IMR-90 (cell line): ENCODE measurements around the gene IDH3G. TPM values are rescaled to one million over a fixed set of nuclear protein-coding genes. Genes with fewer than 3 reads are reported as not detected.

Experiments used
- ATAC-seq: fragments of 200-7000 bp; cut with Tn5 transposase; 2 replicates; pipeline ENCODE4 v1.9.1; 2020; ENCODE audit warnings: low read depth, mild to moderate bottlenecking, moderate library complexity
- BruUV-seq: library from RNA; stranded (reverse); fragments of 400-500 nt; replicated peaks from 2 replicates; lab custom pipeline; 2021; lab: Mats Ljungman, UMichigan
- CTCF ChIA-PET: fragments of 300-600 bp; formaldehyde crosslinking; extraction: SDS; loops from one replicate; lab custom pipeline; 2021; ENCODE audit warnings: antibody characterized with exemption; lab: Yijun Ruan, JAX
- POLR2A ChIA-PET: fragments of 300-600 bp; sonication (Branson Sonifier 250); formaldehyde crosslinking; loops from one replicate; lab custom pipeline; 2022; ENCODE audit warnings: antibody characterized with exemption; ENCODE audit not compliant: unreplicated experiment; lab: Charles Lee
- DNase-seq: peaks from one replicate; pipeline ENCODE4 v3.0.0; 2013
- H2AFZ ChIP-seq: replicated peaks from 2 replicates; pipeline ENCODE3; 2013; ENCODE audit warnings: low read length, mild to moderate bottlenecking; ENCODE audit not compliant: poor library complexity
- H2AK5ac ChIP-seq: 2 replicates; pipeline ENCODE4 v1.6.1; 2013; ENCODE audit warnings: low read depth, low read length, inconsistent platforms
- H2AK9ac ChIP-seq: replicated peaks from 2 replicates; pipeline ENCODE3; 2013; ENCODE audit warnings: mild to moderate bottlenecking, low read depth, low read length, moderate library complexity; ENCODE audit not compliant: poor library complexity
- H2BK120ac ChIP-seq: 2 replicates; pipeline ENCODE4 v1.6.1; 2013; ENCODE audit warnings: low read depth, low read length, inconsistent platforms
- H2BK15ac ChIP-seq: 3 replicates; pipeline ENCODE4 v1.6.1; 2013; ENCODE audit warnings: low read depth, low read length, inconsistent platforms
- H2BK20ac ChIP-seq: 2 replicates; pipeline ENCODE4 v1.6.1; 2013; ENCODE audit warnings: low read depth, mild to moderate bottlenecking, inconsistent platforms, low read length, moderate library complexity
- H2BK5ac ChIP-seq: 2 replicates; pipeline ENCODE4 v1.6.1; 2013; ENCODE audit warnings: mild to moderate bottlenecking, low read depth, low read length, inconsistent platforms; ENCODE audit not compliant: poor library complexity, severe bottlenecking
- H3K14ac ChIP-seq: replicated peaks from 2 replicates; pipeline ENCODE4 v1.6.1; 2013; ENCODE audit warnings: low read depth, low read length, inconsistent platforms
- H3K18ac ChIP-seq: 2 replicates; pipeline ENCODE4 v1.6.1; 2013; ENCODE audit warnings: low read depth, low read length, control low read depth
- H3K23ac ChIP-seq: 2 replicates; pipeline ENCODE4 v1.6.1; 2013; ENCODE audit warnings: low read depth, low read length, inconsistent platforms
- H3K27ac ChIP-seq: 2 replicates; pipeline ENCODE4 v1.5.1; 2013; ENCODE audit warnings: mild to moderate bottlenecking, control low read depth, low read length; ENCODE audit not compliant: insufficient read depth
- H3K27me3 ChIP-seq: 2 replicates; pipeline ENCODE4 v1.6.1; 2013; ENCODE audit warnings: low read length; ENCODE audit not compliant: control insufficient read depth, insufficient read depth
- H3K36me3 ChIP-seq: 2 replicates; pipeline ENCODE4 v1.6.1; 2013; ENCODE audit warnings: low read length, mixed read lengths; ENCODE audit not compliant: control insufficient read depth, insufficient read depth
- H3K4ac ChIP-seq: 2 replicates; pipeline ENCODE4 v1.6.1; 2013; ENCODE audit warnings: low read depth, low read length, inconsistent platforms
- H3K4me1 ChIP-seq: 2 replicates; pipeline ENCODE4 v1.6.1; 2013; ENCODE audit warnings: low read length, mixed read lengths; ENCODE audit not compliant: control insufficient read depth, insufficient read depth
- H3K4me2 ChIP-seq: 2 replicates; pipeline ENCODE4 v1.6.1; 2013; ENCODE audit warnings: low read depth, mild to moderate bottlenecking, control low read depth, low read length, moderate library complexity
- H3K4me3 ChIP-seq: 2 replicates; pipeline ENCODE4 v1.5.1; 2013; ENCODE audit warnings: low read depth, mild to moderate bottlenecking, control low read depth, low read length, moderate library complexity; ENCODE audit not compliant: insufficient read depth
- H3K56ac ChIP-seq: 2 replicates; pipeline ENCODE4 v1.6.1; 2013; ENCODE audit warnings: low read length, inconsistent platforms; ENCODE audit not compliant: insufficient read depth; ENCODE audit errors: extremely low read depth
- H3K79me1 ChIP-seq, 2 experiments: 2 replicates each; pipeline ENCODE4 v1.6.1; 2013; ENCODE audit warnings: low read length in 2 of 2, inconsistent platforms in 1 of 2, low read depth in 1 of 2
- H3K9ac ChIP-seq: 2 replicates; pipeline ENCODE4 v1.6.1; 2013; ENCODE audit warnings: low read depth, low read length, control low read depth
- H3K9me1 ChIP-seq: 2 replicates; pipeline ENCODE4 v1.6.1; 2013; ENCODE audit warnings: low read length, inconsistent platforms; ENCODE audit not compliant: insufficient read depth
- H3K9me3 ChIP-seq: 2 replicates; pipeline ENCODE4 v1.6.1; 2013; ENCODE audit warnings: low read length; ENCODE audit not compliant: control insufficient read depth, insufficient read depth
- H4K20me1 ChIP-seq: 2 replicates; pipeline ENCODE4 v1.6.1; 2013; ENCODE audit warnings: low read length, inconsistent platforms; ENCODE audit not compliant: insufficient read depth
- H4K5ac ChIP-seq: 2 replicates; pipeline ENCODE4 v1.6.1; 2013; ENCODE audit warnings: mild to moderate bottlenecking, low read depth, low read length, control low read depth
- H4K8ac ChIP-seq, 2 experiments: 2 replicates each; pipeline ENCODE4 v1.6.1; 2013; ENCODE audit warnings: low read depth in 2 of 2, low read length in 2 of 2, control low read depth in 1 of 2, inconsistent platforms in 1 of 2
- H4K91ac ChIP-seq: 2 replicates; pipeline ENCODE4 v1.6.1; 2013; ENCODE audit warnings: low read depth, low read length, inconsistent platforms; ENCODE audit not compliant: insufficient read depth
- CHD1 ChIP-seq: IDR thresholded peaks from 2 replicates; pipeline ENCODE4 v1.6.1; 2012; ENCODE audit warnings: low read depth, low read length, improper control_type of control experiment
- CTCF ChIP-seq: conservative IDR thresholded peaks from 2 replicates; pipeline ENCODE4 v1.5.1; 2012; ENCODE audit warnings: mild to moderate bottlenecking, low read depth, low read length, improper control_type of control experiment
- MAFK ChIP-seq: IDR thresholded peaks from 2 replicates; pipeline ENCODE4 v1.6.1; 2012; ENCODE audit warnings: low read depth, low read length, improper control_type of control experiment
- MAZ ChIP-seq: IDR thresholded peaks from 2 replicates; pipeline ENCODE4 v1.6.1; 2012; ENCODE audit warnings: low read depth, mild to moderate bottlenecking, low read length, improper control_type of control experiment, moderate library complexity, borderline replicate concordance
- MXI1 ChIP-seq: IDR thresholded peaks from 2 replicates; pipeline ENCODE4 v1.6.1; 2012; ENCODE audit warnings: low read depth, mild to moderate bottlenecking, low read length, moderate library complexity, borderline replicate concordance
- NFE2L2 ChIP-seq: fragments of 150-350 bp; IDR thresholded peaks from 2 replicates; pipeline ENCODE4 v1.6.1; 2016; ENCODE audit warnings: low read depth, mild to moderate bottlenecking, low read length
- POLR2A ChIP-seq: IDR thresholded peaks from 2 replicates; pipeline ENCODE4 v1.6.1; 2012; ENCODE audit warnings: mild to moderate bottlenecking, low read depth, low read length
- RCOR1 ChIP-seq: IDR thresholded peaks from 2 replicates; pipeline ENCODE4 v1.6.1; 2012; ENCODE audit warnings: mild to moderate bottlenecking, low read length, improper control_type of control experiment; ENCODE audit not compliant: insufficient replicate concordance
- RFX5 ChIP-seq: IDR thresholded peaks from 2 replicates; pipeline ENCODE4 v1.8.0; 2012; ENCODE audit warnings: low read depth, mild to moderate bottlenecking, low read length, moderate library complexity
- WGBS, 2 experiments: methylation state at CpG; one replicate each; pipeline versions ENCODE4 v1.1.5 to v1.1.7; 2013; ENCODE audit warnings: missing lambda C conversion rate in 2 of 2; ENCODE audit not compliant: insufficient read length in 1 of 2; ENCODE audit errors: extremely low coverage in 2 of 2; 5-methylcytosine and 5-hydroxymethylcytosine counted together
- dilution Hi-C: fragments of 300-500 bp; cut with HindIII; formaldehyde crosslinking; loops from one replicate; pipeline ENCODE4 v1.14.3; 2018; ENCODE audit warnings: low sequenced_read_pairs; ENCODE audit not compliant: unreplicated experiment
- in situ Hi-C: fragments of 300-500 bp; cut with MboI; formaldehyde crosslinking; loops from 3 replicates; pipeline ENCODE4 v1.14.3; 2019; ENCODE audit warnings: low sequenced_read_pairs, inconsistent platforms, mixed read lengths
- intact Hi-C: fragments of 100-400 bp; cut with micrococcal nuclease; formaldehyde crosslinking; loops from 2 replicates; pipeline ENCODE4 v1.10.0; 2022
- polyA plus RNA-seq, 3 experiments: library from polyadenylated mRNA; depleted of rRNA; stranded (reverse); fragments of >200 nt; gene quantifications; 2 replicates each; pipeline ENCODE4 v1.2.3, GENCODE V29; 2012; ENCODE audit warnings: low replicate concordance in 1 of 3
- total RNA-seq: library from RNA; depleted of rRNA; stranded (reverse); fragments of >200 nt; gene quantifications from 2 replicates; pipeline ENCODE4 v1.2.3, GENCODE V29; 2012

IDH3G gene
- total and polyA plus RNA-seq, 2 of the 4 experiments (the other 2 are of a cell fraction), result 79.4 to 85.7 TPM

DNA sequence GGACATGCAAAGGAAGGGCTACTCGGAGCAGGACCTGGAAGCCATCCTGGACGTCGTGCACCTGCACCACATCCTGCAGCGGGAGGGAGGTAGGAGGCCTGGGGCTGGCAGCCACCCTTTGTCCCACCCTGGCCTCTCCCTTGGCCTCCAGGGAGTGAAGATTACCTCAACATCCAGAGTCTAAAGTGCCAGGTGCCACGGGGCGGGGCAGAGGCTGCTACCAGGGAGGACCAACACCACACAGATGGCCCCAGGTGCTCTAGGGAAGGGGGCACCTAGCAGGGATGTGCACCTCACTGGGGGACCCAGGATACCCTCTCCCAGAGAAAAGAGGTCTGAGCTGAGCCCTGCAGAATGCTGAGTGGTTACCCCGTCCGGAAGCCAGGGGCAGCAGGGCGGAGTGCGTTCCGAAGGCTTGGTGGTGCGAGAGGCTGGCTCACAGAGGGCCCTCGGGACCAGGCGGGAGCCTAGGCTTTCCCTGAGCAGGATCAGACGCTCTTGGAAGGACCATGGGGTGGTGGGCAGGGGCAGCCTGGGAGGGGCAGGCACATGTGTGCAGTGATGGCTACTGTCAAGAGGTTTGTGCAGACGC, 53.4 kb downstream of the IDH3G start:
- H3K4ac ChIP-seq, result no peak overlapping the region

More for the DNA sequence above, 53.4 kb downstream of the IDH3G start:
- DNase-seq, result no peak
- Histone ChIP-seq H2BK120ac (no peak overlapping the region), H3K4me2 (no peak overlapping the region), H3K9me1 (no peaks in the 10 kb centered on the region), H3K4me3 (no peak overlapping the region), H2AK9ac (no peak overlapping the region), H3K36me3 (peaks cover 10% of the 10 kb centered on the region; the same call in 1 of the 2 replicates), H3K27me3 (no peaks in the 10 kb centered on the region), H3K4me1 (peaks cover 3% of the 10 kb centered on the region; the same call in 1 of the 2 replicates), H2BK20ac (no peak overlapping the region), H4K20me1 (no peaks in the 10 kb centered on the region), H3K23ac (no peak overlapping the region), H3K18ac (no peak overlapping the region), H4K91ac (no peak overlapping the region), H2BK15ac (no peak overlapping the region), H2AK5ac (no peak overlapping the region), H4K8ac (no peak overlapping the region), H3K79me1 (no peaks in the 10 kb centered on the region), H2BK5ac (no peak overlapping the region), H3K14ac (no peak overlapping the region), H4K5ac (no peak overlapping the region), H3K56ac (no peak overlapping the region), H3K9me3 (0 out of 2 replicates have a peak, but pooled peaks cover 1% of the 10 kb centered on the region), H3K27ac (no peak overlapping the region), H2AFZ (no peak overlapping the region), H3K9ac (no peak overlapping the region)
- in situ Hi-C loops (no loop called here), intact Hi-C loops (no loop called here), dilution Hi-C loops (no loop called here)
- no TSS peak for BruUV-seq
- ChIA-PET CTCF (no interaction called here), POLR2A (no interaction called here)
- TF ChIP-seq RFX5 (no peak), RCOR1 (no peak), MAFK (no peak), NFE2L2 (no peak), MXI1 (no peak), CTCF (no peak), MAZ (no peak), CHD1 (no peak), POLR2A (no peak)
- no peak for ATAC-seq
- WGBS, 2 experiments, result no CpG with 5 or more reads among the region's 16 CpGs
